ENCODE results near the gene SRGAP1.
"Not testable (repeated sequence)": the region's sequence is repeated elsewhere in the genome, so short reads cannot be mapped to it uniquely, and the experiment has no call there.

The SRGAP1 gene

DNA sequence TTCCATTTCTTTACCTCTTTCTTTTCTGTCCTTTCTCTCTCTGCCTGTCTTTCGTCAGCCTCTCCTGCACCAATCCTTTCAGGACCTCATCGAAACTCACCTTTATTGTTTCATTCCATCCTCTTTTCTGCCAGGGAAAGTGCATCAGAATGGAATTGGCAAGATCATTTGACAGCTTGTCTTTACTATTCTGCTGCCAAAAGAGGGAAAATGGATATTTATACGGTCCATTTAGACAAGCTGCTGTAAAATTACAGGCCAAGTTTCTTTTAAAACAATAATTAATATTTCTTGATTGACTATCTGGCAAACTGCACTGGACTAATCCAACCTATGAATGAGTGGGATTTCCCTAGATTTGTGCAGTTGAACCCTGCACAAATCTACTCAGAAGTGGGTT, 7.6 kb upstream of the SRGAP1 start:
- DNase-seq (ENCODE audit: low read depth in 2 of 2, low spot score in 1 of 2), result no peak

DNA sequence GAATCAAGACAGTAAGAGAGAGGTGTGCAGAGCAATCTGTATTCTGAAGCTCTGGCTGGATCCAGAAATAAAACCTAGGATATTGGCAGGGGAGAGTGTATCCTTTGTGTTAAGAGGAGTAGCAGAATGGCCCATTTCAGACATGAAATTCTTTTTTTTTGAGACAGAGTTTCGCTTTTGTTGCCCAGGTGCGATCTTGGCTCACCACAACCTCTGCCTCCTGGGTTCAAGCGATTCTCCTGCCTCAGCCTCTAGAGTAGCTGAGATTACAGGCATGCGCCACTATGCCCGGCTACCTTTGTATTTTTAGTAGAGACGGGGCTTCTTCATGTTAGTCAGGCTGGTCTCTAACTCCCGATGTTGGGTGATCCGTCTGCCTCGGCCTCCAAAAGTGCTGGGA, 6.1 kb upstream of the SRGAP1 start:
- no peak for DNase-seq (ENCODE audit: low read depth in 2 of 2, low spot score in 1 of 2)

- DNase-seq (ENCODE audit: low read depth in 2 of 2, low spot score in 1 of 2), result no peak
Observed at GRCh38 chr12:63841011-63841410, 3.5 kb upstream of the SRGAP1 start.

DNA sequence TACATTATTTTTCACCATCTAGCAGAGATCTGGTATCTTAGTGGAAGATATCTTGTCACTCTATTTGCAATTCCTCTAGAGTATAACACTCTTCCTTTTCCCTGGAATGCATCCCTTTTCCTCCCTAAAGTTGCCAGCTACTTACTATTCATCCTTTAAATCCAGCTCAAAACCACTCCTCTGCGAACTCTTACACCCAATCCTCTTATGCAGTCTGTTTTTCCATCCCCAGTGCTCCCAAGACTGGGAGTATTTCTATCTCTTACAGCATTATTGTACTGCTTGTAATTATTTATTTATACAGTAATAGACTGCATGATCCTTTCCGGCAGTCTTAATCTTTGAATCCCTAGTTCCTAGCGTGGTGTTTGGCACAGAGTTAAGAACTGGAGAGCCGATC, 2.9 kb upstream of the SRGAP1 start:
- no peak for DNase-seq (ENCODE audit: low read depth in 2 of 2, low spot score in 1 of 2)

DNA sequence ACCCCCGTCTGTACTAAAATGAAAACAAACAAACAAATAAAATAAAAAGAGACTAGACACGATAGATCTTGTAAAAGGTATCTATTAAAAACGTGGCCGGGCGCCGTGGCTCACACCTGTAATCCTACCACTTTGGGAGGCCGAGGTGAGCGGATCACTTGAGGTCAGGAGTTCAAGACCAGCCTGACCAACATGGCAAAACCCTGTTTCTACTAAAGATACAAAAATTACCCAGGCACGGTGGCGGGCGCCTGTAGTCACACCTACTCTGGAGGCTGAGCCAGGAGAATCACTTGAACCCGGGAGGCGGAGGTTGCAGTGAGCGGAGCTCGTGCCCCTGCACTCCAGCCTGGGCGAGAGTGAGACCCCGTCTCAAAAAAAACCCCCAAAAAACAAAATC, 1.8 kb upstream of the SRGAP1 start:
- not testable (repeated sequence) for DNase-seq (ENCODE audit: low read depth in 2 of 2, low spot score in 1 of 2)

- no peak for DNase-seq (ENCODE audit: low read depth in 2 of 2, low spot score in 1 of 2)
Observed at GRCh38 chr12:63843254-63843720, 1.2 kb upstream of the SRGAP1 start.

- peak; percentile 38 to 61 for DNase-seq (ENCODE audit: low read depth in 2 of 2, low spot score in 1 of 2)
Observed at GRCh38 chr12:63843721-63844390, 644 bp upstream of the SRGAP1 start.

DNA sequence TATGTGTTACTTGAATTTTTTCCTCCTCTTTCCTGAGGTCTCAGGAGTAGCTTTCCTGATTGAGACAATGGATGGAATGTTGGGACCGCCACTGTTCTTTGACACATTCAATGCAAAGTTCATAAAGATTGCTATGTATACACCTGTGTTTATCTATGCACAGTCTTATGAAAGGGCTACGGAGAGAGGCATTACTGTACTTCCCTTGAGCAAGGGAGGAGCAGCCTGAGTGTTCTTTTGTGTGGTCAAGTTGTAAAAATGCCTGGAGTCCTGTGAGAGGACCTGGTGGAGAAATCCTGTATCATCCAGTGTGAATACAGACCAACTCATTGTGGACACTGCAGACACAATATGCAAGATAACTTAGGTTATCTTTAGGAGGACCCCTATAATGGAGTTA, 1.2 kb downstream of the SRGAP1 start:
- no peak for DNase-seq (ENCODE audit: low read depth in 2 of 2, low spot score in 1 of 2)

- DNase-seq (ENCODE audit: low read depth in 2 of 2, low spot score in 1 of 2), result no peak
Observed at GRCh38 chr12:63846238-63846967, 1.9 kb downstream of the SRGAP1 start.

GRCh38 chr12:63848450-63848849, 4.0 kb downstream of the SRGAP1 start:
- DNase-seq (ENCODE audit: low read depth in 2 of 2, low spot score in 1 of 2), result no peak

- DNase-seq (ENCODE audit: low read depth in 2 of 2, low spot score in 1 of 2), result no peak
Observed at GRCh38 chr12:63849106-63849620, 4.7 kb downstream of the SRGAP1 start.

GRCh38 chr12:63849641-63850040, 5.1 kb downstream of the SRGAP1 start:
- DNase-seq (ENCODE audit: low read depth in 2 of 2, low spot score in 1 of 2), result no peak

GRCh38 chr12:63853978-63854377, 9.5 kb downstream of the SRGAP1 start:
- no peak for DNase-seq (ENCODE audit: low read depth in 2 of 2, low spot score in 1 of 2)

DNA sequence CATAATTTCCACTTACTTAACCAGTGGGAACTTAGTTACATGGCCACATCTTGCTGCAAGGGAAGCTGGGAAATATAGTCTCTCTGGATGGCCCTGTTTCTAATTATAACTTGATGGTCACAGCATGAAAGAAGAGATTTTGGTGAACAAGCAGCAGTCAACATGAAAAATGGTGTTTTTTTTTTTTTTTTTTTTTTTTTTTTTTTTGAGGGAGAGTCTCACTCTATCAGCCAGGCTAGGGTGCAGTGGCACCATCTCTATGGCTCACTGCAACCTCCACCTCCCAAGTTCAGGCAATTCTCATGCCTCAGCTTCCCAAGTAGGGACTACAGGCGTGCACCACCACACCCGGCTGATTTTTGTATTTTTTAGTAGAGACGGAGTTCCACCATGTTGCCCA, 10.8 kb downstream of the SRGAP1 start:
- DNase-seq (ENCODE audit: low read depth in 2 of 2, low spot score in 1 of 2), result no peak

GRCh38 chr12:63857771-63858670, 13.5 kb downstream of the SRGAP1 start:
- DNase-seq (ENCODE audit: low read depth in 2 of 2, low spot score in 1 of 2), result no peak

- DNase-seq (ENCODE audit: low read depth in 2 of 2, low spot score in 1 of 2), result not testable (repeated sequence)
Observed at GRCh38 chr12:63859880-63860279, 15.4 kb downstream of the SRGAP1 start.

DNA sequence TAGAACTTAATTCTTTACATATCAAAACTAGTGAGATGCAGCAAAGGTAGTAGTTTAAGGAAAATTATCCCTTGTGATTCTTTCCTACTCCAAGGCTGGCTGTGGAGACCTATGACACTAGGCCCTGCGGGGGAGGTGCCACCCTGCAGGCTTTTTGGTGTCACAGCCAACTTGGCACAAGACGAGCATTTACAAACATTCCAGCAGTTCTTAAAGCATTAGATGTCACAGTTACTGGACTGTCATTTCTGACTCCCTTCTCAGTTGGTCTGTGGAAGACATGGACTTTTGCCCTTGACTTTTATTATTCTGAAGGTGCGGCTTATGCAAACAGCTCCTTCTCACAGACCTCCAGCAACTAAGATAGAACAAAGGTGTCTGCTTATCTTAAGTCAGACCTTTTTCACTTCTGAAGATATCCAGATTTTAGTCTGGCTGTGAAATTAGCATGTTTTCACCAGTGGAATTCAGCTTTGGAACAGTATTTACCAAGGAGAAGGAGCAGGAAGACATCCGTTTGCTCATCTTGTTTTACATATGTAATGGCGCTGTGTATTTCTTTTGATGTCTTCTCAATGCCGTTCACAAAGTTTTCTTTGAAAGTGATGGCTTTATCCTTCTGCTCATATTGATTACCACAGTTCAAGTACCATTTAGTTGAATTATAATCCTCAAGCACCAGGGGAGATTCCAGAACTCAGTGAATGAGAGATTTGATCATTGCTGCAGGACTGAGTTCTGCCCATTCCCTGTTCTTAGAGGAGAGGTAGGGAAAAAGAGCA, 17.9 kb downstream of the SRGAP1 start:
- no peak for DNase-seq (ENCODE audit: low read depth in 2 of 2, low spot score in 1 of 2)

GRCh38 chr12:63862969-63863230, 18.4 kb downstream of the SRGAP1 start:
- DNase-seq (ENCODE audit: low read depth in 2 of 2, low spot score in 1 of 2), result no peak

- DNase-seq (ENCODE audit: low read depth in 2 of 2, low spot score in 1 of 2), result no peak
Observed at GRCh38 chr12:63863658-63864453, 19.4 kb downstream of the SRGAP1 start.

DNA sequence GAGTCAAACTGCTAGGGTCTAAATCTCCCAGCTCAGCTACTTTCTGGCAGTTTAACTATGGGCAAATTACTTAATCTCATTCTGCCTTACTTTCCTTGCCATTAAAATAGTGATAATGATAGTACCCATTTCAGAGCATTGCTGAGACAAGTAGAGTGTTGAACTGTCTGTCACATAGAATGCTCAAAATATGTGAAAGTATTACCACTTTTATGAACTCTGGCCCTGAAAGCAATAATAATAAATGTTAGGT, 19.9 kb downstream of the SRGAP1 start:
- DNase-seq (ENCODE audit: low read depth in 2 of 2, low spot score in 1 of 2), result no peak

DNA sequence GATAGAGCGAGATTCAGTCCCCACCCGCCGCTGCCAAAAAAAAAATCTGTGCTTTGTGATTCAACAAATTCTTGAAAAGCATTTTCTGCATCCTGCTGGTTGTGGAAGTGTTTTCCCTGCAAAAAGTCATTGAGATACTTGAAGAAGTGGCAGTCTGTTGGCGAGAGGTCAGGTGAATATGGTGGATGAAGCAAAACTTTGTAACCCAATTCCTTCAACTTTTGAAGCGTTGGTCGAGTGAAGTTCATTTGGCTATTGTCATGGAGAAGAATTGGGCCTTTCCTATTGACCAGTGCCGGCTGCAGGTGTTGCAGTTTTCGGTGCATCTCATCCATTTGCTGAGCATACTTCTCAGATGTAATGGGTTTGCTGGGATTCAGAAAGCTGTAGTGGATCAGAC, 20.9 kb downstream of the SRGAP1 start:
- DNase-seq (ENCODE audit: low read depth in 2 of 2, low spot score in 1 of 2), result no peak
